Middle frontal gyrus (tissue), 1 donor: ENCODE results near the gene FAM83C.

ENCODE experiments used
- DNase-seq: peaks from one replicate; pipeline ENCODE4 v3.0.0-alpha.2; 2015; ENCODE audit warnings: low spot score; ENCODE audit errors: extremely low spot score

The FAM83C gene

DNA sequence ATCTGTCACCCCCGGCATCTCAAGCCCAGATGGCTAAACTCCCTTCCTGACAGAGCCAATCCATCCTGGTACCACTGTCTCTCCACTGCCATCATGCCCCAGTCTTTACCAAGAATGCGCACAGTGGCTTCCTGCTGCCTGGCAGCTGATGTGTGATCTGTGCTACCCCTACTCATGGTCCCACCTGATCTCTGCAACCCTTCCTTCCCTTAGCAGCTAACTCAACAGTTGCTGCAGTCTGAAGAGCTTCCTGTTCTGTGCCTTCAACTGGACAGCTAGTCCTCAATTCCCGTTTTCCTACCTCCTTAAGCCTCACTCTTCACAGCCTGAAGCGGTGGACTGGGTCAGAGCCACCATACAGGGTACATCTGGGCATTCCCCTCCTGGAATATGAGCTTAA is 7.6 kb upstream of the FAM83C start:
- no peak for DNase-seq

GRCh38 chr20:35298264-35298663 is 6.0 kb upstream of the FAM83C start:
- no peak for DNase-seq

DNA sequence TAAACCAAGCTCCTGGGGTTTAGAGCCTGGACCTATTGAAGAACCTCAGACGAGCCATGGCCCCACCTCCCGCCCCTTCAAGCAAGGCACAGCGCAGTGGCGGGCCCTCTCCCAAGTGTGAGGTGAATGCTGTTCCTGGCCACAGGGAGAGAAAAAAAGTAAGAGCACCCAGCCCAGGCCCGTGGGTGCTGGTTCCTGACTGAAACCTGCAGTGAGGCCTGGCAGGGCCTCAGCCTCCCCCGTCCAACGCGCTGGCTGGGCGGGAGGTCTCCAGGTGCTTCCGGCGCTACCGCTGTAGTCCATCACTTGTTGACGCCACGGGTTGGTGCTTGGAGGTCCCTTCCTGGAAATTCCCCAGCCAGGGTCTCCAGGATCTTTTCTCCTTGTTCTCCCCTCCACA is 5.5 kb upstream of the FAM83C start:
- no peak for DNase-seq

DNA sequence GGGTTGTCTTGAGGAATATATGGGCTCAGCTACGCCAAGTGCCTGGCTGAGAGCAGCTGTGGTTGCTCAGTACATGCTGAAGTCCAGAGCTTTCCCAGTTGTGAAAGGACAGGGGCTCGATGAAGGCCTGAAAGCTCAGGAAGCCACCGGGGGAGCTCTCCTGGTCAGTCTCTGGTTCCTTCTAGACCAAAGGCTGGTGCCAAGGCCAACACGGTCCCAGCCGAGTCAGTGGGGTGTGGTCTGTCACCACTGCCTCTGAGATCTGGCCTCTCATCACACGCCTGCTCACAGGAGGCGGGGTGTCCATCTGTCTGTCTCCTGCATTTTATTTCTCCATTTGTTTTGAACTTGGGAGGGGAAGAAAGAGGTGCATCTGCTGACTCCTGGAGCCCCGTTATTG is 4.9 kb upstream of the FAM83C start:
- DNase-seq = no peak

- no peak for DNase-seq
Measured at GRCh38 chr20:35296101-35296554, 3.9 kb upstream of the FAM83C start.

GRCh38 chr20:35295674-35296073 is 3.4 kb upstream of the FAM83C start:
- no peak for DNase-seq

DNA sequence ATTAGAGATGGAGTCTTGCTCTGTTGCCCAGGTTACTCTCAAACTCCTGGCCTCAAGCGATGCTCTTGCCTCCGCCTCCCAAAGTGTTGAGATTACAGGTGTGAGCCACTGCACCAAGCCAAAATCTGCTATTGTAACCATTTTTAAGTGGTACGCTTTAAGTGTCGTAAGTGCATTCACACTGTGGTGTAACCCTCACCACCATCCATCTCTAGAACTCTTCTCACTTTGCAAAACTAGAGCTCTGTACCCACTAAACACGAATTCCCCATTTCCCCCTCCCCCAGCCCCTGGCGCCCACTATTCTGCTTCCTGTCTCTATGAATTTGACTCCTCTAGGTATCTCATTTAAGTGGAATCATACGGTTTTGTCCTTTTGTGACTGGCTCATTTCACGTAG is 2.8 kb upstream of the FAM83C start:
- no peak for DNase-seq

GRCh38 chr20:35294293-35294685 is 2.1 kb upstream of the FAM83C start:
- DNase-seq = no peak

- DNase-seq = no peak
Measured at GRCh38 chr20:35293303-35294292, 1.4 kb upstream of the FAM83C start.

DNA sequence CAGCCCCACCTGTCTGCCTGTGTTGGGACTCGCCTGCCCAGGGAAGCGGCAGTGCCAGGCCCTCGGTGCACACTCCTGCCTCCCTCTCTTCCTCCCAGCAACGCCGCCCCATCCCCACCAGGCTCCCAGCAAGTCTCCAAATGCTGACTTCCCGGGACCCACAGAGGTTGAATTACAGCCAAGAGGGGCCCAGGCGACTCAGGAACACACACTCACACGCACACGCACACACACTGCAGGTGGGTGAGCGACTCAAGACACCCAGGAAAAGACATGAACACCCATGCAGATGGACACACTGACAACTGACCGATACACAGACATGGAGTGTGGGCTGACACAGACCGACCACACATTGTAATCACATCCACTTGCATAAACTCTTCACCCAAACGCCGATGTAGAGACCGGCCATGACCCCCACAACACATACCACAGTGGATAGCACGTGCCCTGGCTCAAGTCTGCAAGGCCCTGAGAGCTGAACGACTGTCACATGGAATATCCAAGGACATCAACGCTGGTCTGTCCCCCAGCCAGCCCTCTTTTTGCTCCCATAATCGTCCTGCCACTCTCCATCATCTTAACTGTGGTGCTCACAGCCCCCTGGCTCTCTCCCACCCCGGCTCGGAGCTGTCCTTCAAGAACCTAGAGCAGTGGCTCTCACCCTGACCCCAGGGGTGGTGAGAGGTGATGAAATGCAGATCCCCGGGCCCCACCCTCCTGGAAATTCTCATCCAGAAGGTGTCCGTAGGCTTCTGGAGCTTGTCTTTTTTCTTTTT is 470 bp upstream of the FAM83C start:
- no peak for DNase-seq

GRCh38 chr20:35290887-35291417 is 1.3 kb downstream of the FAM83C start:
- DNase-seq = no peak

DNA sequence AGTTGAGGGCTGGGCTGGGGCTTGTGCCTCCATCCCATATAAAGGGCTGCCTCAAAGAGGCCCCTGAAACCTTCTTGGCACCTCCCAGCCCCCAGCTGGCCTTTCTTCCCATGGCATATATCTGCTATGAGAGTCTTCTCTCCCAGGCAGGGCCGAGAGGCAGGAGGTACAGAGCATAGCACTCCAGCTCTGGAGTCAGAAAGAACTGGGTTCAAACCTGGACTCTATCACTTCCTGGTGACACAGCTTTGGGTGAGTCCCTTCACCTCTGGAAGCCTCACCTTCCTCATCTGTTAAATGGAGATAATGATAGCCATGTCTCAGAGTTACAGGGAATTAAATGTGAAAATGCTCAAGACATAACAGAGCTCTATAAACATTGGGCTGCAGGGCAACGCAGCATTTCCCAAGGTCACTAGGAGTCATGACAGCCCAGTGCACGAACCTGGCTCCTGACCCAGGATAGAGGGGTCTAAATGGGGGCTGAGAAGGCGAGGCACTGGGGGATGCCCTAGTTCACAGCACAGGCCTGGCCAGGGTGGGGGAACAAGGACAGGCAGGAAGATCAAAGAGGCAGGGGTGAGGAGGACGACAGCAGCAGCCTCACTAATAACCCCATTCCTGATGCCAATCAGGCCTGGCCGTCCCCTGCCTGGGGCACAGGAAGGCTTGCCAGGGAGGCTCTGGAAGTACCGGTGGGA is 1.9 kb downstream of the FAM83C start:
- DNase-seq = no peak

DNA sequence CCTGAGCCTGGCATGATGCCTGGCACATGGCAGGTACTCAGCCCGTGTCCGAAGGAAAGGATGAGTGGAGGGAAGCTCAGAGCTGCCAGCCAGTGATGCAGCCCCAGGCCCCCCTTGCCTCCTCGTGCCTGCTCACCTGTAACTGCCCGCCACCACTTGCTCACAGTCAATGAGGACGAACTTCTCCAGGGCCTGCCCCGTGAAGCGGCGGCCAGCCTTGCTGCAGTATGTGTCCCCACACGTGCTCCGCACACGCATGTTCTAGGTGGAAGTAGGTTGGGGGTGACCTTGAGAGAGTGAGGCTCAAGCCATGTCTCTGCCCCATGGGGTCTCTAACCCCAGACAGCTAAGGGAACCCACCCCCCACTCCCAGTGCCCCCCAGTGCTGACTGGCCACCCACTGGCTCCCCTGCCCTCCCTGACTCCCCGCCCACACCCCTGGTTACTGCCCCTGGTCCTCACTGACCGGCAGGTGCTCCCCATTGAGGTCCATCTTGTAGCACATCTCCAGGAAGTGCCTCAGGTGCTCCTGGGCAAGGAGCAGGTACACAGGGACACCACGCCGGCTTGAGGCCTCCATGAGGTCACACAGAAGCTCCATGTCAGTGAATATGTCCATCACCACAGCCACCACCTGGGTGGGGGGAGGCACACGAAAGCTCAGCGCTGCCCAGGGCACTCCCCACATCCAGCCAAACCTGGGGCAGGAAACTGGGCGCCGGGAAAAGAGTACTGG is 3.7 kb downstream of the FAM83C start:
- DNase-seq = no peak

- no peak for DNase-seq
Measured at GRCh38 chr20:35287509-35288324, 4.5 kb downstream of the FAM83C start.

DNA sequence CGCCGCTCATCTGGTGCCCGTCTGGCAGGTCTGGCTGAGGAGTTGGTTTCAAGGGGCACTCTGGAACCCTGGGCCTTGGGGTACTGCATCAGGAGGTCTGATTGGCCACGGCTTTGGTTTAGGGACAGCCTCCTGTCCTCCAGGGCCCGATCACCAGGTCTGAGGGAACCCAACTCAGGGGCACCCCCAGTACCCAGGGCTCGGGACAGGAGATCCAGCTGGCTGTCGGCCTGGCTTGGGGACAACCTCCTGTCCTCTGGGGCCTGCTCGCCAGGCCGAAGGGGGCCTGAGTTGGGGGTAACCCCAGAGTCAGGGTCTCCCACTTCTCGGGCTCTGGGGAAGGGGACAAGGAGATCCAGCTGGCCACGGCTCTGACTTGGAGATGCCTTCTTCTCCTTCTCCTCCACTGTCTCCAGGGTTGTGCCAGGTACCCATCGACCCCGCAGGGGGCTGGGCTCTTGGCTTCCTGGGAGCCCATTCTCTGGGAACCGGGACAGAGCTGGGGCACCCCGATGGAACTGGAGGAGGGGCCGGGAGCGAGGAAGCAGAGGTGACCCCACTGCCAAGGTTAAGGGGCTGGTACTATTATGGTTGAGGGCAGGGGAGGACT is 5.2 kb downstream of the FAM83C start:
- DNase-seq = no peak

GRCh38 chr20:35286077-35286898 is 5.9 kb downstream of the FAM83C start:
- DNase-seq = no peak

- DNase-seq = no peak
Measured at GRCh38 chr20:35285806-35286076, 6.5 kb downstream of the FAM83C start.

DNA sequence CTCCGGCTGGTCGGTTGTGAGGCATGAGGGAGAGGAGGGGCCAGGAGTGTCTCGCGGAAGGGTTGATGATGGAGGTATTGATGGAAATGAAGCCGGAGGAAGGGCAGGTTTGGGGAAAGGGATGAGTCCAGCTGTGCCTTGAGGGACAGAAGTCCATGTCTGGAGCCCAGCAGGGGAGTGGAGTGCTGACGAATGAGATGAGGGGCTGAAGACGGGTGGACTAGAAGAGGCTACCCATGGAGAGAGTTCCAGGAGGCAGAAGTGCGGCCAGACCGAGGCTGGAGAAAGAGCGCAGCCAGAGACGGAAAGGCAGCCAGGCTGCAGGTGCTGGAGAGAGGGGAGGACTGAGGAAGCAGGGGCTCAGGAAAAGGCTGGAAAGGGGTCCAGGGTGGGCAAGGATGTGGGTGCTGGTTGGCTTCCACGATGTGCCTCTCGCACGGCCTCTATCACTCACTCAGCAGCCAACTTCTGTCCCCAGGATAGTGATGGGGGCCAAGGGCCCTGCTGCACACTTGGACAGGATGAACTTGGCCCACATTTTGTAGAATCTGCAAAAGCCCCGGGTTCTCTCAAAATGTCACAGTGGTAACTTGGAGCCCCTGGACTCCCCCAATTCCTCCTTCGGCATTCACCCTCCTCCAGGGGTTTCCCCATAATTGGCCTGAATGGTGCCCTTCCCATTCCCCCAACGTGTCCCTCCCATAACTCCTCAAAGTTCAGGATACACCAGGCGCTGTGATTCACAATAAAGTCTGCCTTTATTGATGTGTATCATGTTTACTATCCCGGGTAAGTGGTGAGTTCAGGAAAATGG is 7.0 kb downstream of the FAM83C start:
- no peak for DNase-seq
